GM23338 (cell line): ENCODE measurements around the gene DDA1.

Experiments used
- EZH2 ChIP-seq: fragments of 200-600 bp; sonication (generic); IDR thresholded peaks from one replicate; pipeline ENCODE4 v1.8.0; 2017; ENCODE audit warnings: antibody characterized with exemption, mild to moderate bottlenecking, low read depth; ENCODE audit not compliant: unreplicated experiment
- EZH2phosphoT487 ChIP-seq: fragments of 200-600 bp; sonication (generic); IDR thresholded peaks from one replicate; pipeline ENCODE4 v1.8.1; 2018; ENCODE audit warnings: antibody characterized with exemption; ENCODE audit not compliant: unreplicated experiment
- TF ChIP-seq, protein P1 (sequence below), 2 experiments: fragments of 200-600 bp in 1 of 2; sonication (generic) in 1 of 2; conservative IDR thresholded peaks; 2 replicates each; pipeline versions ENCODE4 v1.5.1 to v1.6.1; 2016 to 2017; ENCODE audit warnings: antibody characterized with exemption in 2 of 2, low read depth in 2 of 2, mild to moderate bottlenecking in 2 of 2, moderate library complexity in 1 of 2
- TF ChIP-seq, protein P2 (sequence below): IDR thresholded peaks from one replicate; pipeline ENCODE4 v1.6.1; 2018; ENCODE audit warnings: antibody characterized with exemption; ENCODE audit not compliant: unreplicated experiment

DNA sequence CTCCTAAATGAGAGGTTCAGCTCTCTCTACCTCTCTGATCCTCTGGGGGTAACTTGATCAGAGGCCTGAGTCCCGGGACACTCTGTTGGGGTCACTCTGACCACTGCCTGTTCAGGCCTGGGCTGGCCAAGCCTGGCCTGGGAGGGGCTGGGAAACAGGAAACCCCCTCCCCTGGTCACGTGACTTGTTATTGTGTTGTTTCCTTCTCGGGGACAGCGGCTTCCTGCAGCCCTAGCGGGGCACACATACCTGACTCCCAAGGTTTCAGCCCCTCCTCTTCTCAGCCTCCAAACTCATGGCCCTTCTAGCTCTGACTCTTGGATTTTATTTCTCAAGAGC lies 44.8 kb upstream of the DDA1 start, which contains the start of gene USHBP1:
- TF ChIP-seq, protein P1, sequence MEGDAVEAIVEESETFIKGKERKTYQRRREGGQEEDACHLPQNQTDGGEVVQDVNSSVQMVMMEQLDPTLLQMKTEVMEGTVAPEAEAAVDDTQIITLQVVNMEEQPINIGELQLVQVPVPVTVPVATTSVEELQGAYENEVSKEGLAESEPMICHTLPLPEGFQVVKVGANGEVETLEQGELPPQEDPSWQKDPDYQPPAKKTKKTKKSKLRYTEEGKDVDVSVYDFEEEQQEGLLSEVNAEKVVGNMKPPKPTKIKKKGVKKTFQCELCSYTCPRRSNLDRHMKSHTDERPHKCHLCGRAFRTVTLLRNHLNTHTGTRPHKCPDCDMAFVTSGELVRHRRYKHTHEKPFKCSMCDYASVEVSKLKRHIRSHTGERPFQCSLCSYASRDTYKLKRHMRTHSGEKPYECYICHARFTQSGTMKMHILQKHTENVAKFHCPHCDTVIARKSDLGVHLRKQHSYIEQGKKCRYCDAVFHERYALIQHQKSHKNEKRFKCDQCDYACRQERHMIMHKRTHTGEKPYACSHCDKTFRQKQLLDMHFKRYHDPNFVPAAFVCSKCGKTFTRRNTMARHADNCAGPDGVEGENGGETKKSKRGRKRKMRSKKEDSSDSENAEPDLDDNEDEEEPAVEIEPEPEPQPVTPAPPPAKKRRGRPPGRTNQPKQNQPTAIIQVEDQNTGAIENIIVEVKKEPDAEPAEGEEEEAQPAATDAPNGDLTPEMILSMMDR (conservative IDR thresholded peaks at IDR 0.05; ENCODE audit: low read depth in 2 of 2), result no peak
- TF ChIP-seq EZH2 (no peak), EZH2phosphoT487 (no peak)
- TF ChIP-seq, protein P2, sequence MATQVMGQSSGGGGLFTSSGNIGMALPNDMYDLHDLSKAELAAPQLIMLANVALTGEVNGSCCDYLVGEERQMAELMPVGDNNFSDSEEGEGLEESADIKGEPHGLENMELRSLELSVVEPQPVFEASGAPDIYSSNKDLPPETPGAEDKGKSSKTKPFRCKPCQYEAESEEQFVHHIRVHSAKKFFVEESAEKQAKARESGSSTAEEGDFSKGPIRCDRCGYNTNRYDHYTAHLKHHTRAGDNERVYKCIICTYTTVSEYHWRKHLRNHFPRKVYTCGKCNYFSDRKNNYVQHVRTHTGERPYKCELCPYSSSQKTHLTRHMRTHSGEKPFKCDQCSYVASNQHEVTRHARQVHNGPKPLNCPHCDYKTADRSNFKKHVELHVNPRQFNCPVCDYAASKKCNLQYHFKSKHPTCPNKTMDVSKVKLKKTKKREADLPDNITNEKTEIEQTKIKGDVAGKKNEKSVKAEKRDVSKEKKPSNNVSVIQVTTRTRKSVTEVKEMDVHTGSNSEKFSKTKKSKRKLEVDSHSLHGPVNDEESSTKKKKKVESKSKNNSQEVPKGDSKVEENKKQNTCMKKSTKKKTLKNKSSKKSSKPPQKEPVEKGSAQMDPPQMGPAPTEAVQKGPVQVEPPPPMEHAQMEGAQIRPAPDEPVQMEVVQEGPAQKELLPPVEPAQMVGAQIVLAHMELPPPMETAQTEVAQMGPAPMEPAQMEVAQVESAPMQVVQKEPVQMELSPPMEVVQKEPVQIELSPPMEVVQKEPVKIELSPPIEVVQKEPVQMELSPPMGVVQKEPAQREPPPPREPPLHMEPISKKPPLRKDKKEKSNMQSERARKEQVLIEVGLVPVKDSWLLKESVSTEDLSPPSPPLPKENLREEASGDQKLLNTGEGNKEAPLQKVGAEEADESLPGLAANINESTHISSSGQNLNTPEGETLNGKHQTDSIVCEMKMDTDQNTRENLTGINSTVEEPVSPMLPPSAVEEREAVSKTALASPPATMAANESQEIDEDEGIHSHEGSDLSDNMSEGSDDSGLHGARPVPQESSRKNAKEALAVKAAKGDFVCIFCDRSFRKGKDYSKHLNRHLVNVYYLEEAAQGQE, result no peak
